CD14-positive monocyte (primary cell): ENCODE measurements around the gene LGR5. TPM values are rescaled to one million over a fixed set of nuclear protein-coding genes. Genes with fewer than 3 reads are reported as not detected.

ENCODE experiments used
- DNase-seq, 3 donors: peaks; one replicate each; pipeline ENCODE4 v3.0.0-alpha.2; 2011 to 2022
- H2AFZ ChIP-seq: 2 replicates; pipeline ENCODE4 v1.6.0; 2012; ENCODE audit warnings: mild to moderate bottlenecking, low read depth, low read length, inconsistent platforms; ENCODE audit not compliant: insufficient read depth, poor library complexity, severe bottlenecking
- H3K27ac ChIP-seq, 2 donors: 1 replicate in 1 of 2; 2 replicates in 1 of 2; pipeline ENCODE4 v1.5.1; 2012 to 2013; ENCODE audit warnings: low read length in 2 of 2, control low read depth in 1 of 2, inconsistent platforms in 1 of 2, low read depth in 1 of 2, mild to moderate bottlenecking in 1 of 2
- H3K27me3 ChIP-seq, 2 donors: one replicate each; pipeline versions ENCODE4 v1.6.0 to v1.6.1; 2011 to 2013; ENCODE audit warnings: low read length in 2 of 2; ENCODE audit not compliant: control insufficient read depth in 2 of 2, insufficient read depth in 2 of 2
- H3K36me3 ChIP-seq, 2 donors: replicated peaks in 1 of 2; 1 replicate in 1 of 2; 2 replicates in 1 of 2; pipeline versions ENCODE4 v1.5.1 to v1.6.1; 2012 to 2013; ENCODE audit warnings: low read length in 2 of 2, control low read depth in 1 of 2, inconsistent platforms in 1 of 2, mild to moderate bottlenecking in 1 of 2; ENCODE audit not compliant: insufficient read depth in 2 of 2, control insufficient read depth in 1 of 2
- H3K4me1 ChIP-seq, 2 donors: 1 replicate in 1 of 2; 2 replicates in 1 of 2; pipeline versions ENCODE4 v1.5.1 to v1.6.1; 2012 to 2013; ENCODE audit warnings: low read length in 2 of 2, control low read depth in 1 of 2, inconsistent platforms in 1 of 2, mild to moderate bottlenecking in 1 of 2, moderate library complexity in 1 of 2; ENCODE audit not compliant: insufficient read depth in 2 of 2, control insufficient read depth in 1 of 2
- H3K4me2 ChIP-seq: replicated peaks from 2 replicates; pipeline ENCODE3; 2012; ENCODE audit warnings: low read length, moderate library complexity, mild to moderate bottlenecking; ENCODE audit not compliant: poor library complexity, severe bottlenecking; ENCODE audit errors: extremely low read depth
- H3K4me3 ChIP-seq, 3 experiments: fragments of 200-600 bp in 1 of 3; sonication (generic) in 1 of 3; replicated peaks in 1 of 3; 1 replicate in 2 of 3; 2 replicates in 1 of 3; pipeline ENCODE4 v1.5.1; 2011 to 2013; ENCODE audit warnings: low read length in 3 of 3, mild to moderate bottlenecking in 3 of 3, control low read depth in 2 of 3, low read depth in 2 of 3, inconsistent platforms in 1 of 3, moderate library complexity in 1 of 3
- H3K79me2 ChIP-seq: 2 replicates; pipeline ENCODE4 v1.6.0; 2012; ENCODE audit warnings: mild to moderate bottlenecking, control low read depth, inconsistent platforms, low read length, moderate library complexity; ENCODE audit not compliant: insufficient read depth
- H3K9ac ChIP-seq: 2 replicates; pipeline ENCODE4 v1.6.0; 2017; ENCODE audit warnings: low read length, mild to moderate bottlenecking; ENCODE audit not compliant: insufficient read depth, poor library complexity, severe bottlenecking
- H3K9me3 ChIP-seq, 2 donors: replicated peaks in 1 of 2; 1 replicate in 1 of 2; 2 replicates in 1 of 2; pipeline versions ENCODE4 v1.5.1 to v1.6.1; 2012 to 2013; ENCODE audit warnings: low read length in 2 of 2, control low read depth in 1 of 2; ENCODE audit not compliant: control insufficient read depth in 1 of 2, insufficient read depth in 1 of 2
- H4K20me1 ChIP-seq: 2 replicates; pipeline ENCODE4 v1.6.0; 2012; ENCODE audit warnings: mild to moderate bottlenecking, low read length, control low read depth, moderate library complexity; ENCODE audit not compliant: insufficient read depth
- H3K27ac Mint-ChIP-seq, 7 donors: one replicate each; pipeline ENCODE4 v1.8.0; 2020; ENCODE audit warnings: mild to moderate bottlenecking in 7 of 7, mixed read lengths in 7 of 7, moderate library complexity in 6 of 7, inconsistent platforms in 2 of 7
- H3K27me3 Mint-ChIP-seq, 3 donors: one replicate each; pipeline ENCODE4 v1.8.0; 2021 to 2022; ENCODE audit warnings: low read depth in 3 of 3, mild to moderate bottlenecking in 3 of 3, mixed read lengths in 3 of 3, moderate library complexity in 3 of 3, inconsistent platforms in 1 of 3
- H3K36me3 Mint-ChIP-seq, 2 donors: one replicate each; pipeline ENCODE4 v1.8.0; 2020; ENCODE audit warnings: mixed read lengths in 2 of 2, inconsistent platforms in 1 of 2, mild to moderate bottlenecking in 1 of 2
- H3K4me1 Mint-ChIP-seq: one replicate; pipeline ENCODE4 v1.8.0; 2020; ENCODE audit warnings: mild to moderate bottlenecking, mixed read lengths
- H3K4me3 Mint-ChIP-seq, 2 donors: one replicate each; pipeline ENCODE4 v1.8.0; 2020; ENCODE audit warnings: mild to moderate bottlenecking in 2 of 2, mixed read lengths in 2 of 2, moderate library complexity in 1 of 2
- H3K9me3 Mint-ChIP-seq, 7 donors: one replicate each; pipeline ENCODE4 v1.8.0; 2020 to 2022; ENCODE audit warnings: mixed read lengths in 7 of 7, mild to moderate bottlenecking in 6 of 7, moderate library complexity in 6 of 7, inconsistent platforms in 2 of 7
- CTCF ChIP-seq: fragments of 200-600 bp; IDR thresholded peaks from one replicate; pipeline ENCODE4 v1.8.0; 2022; ENCODE audit warnings: antibody characterized with exemption, mild to moderate bottlenecking
- WGBS: methylation state at CpG from one replicate; pipeline ENCODE4 v1.1.5; 2013; ENCODE audit warnings: missing lambda C conversion rate; ENCODE audit not compliant: insufficient coverage; 5-methylcytosine and 5-hydroxymethylcytosine counted together
- intact Hi-C, 2 donors: fragments of 100-400 bp; cut with micrococcal nuclease; formaldehyde crosslinking; loops; one replicate each; pipeline versions ENCODE4 v1.15.0 to v1.15.1; 2023
- polyA plus RNA-seq, 3 donors: library from polyadenylated mRNA; depleted of rRNA in 1 of 3; unstranded in 2 of 3; stranded (reverse) in 1 of 3; fragments of 300-500 nt in 2 of 3; fragments of >200 nt in 1 of 3; fragmentation: Illumina TruSeq in 2 of 3; gene quantifications; 1 replicate in 2 of 3; 2 replicates in 1 of 3; pipeline ENCODE4 v1.2.3, GENCODE V29; 2012 to 2021

LGR5 gene
- polyA plus RNA-seq, 3 donors: not detected

DNA sequence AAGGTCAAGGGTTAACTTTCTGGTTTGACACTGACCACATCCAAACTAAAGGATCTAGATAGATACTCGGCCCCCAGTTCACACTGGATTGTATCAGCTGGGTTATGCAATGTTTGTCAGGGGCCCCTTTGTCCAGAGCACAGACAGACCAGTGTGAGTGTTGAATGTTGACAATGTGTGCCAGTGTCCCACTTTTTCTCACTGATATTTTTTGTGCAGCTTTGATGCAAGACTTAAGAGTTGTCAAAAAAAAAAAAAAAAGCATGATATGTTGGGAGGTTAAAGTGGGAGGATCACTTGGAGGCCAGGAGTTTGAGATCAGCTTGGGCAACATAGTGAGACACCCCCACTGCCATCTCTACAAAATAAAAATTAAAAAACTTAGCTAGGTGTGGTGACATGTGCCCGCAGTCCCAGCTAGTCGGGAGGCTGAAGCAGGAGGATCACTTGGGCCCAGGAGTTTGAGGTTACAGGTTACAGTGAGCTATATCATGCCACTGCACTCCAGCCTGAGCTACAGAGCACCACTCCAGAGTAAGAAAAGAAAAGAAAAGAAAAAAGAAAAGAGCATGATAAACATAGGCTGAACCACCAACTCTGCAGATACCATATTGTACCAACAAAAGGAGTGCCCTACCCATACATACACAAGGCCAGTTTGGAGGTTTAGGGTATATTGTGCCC lies 97.5 kb downstream of the LGR5 start:
- no peaks in the 10 kb centered on the region for H3K27me3 ChIP-seq
- no peak overlapping the region for H3K27ac ChIP-seq
- no peak for TF ChIP-seq CTCF
- no peaks in the 10 kb centered on the region for H3K36me3 ChIP-seq
- H4K20me1 ChIP-seq: no peaks in the 10 kb centered on the region
- no peak overlapping the region for H2AFZ ChIP-seq
- H3K4me1 ChIP-seq: no peaks in the 10 kb centered on the region
- no CpG with 5 or more reads among the region's 3 CpGs for WGBS
- no peaks in the 10 kb centered on the region for H3K9me3 ChIP-seq
- Mint-ChIP-seq H3K4me1 (peaks cover 2% of the 10 kb centered on the region), H3K27me3 (no peaks in the 10 kb centered on the region), H3K27ac (no peak overlapping the region), H3K9me3 (no peaks in the 10 kb centered on the region), H3K4me3 (no peak overlapping the region), H3K36me3 (no peaks in the 10 kb centered on the region)
- no peak overlapping the region for H3K4me3 ChIP-seq
- H3K79me2 ChIP-seq: no peaks in the 10 kb centered on the region
- intact Hi-C loops: no loop called here
- H3K9ac ChIP-seq: no peak overlapping the region
- no peak for DNase-seq
- no peak overlapping the region for H3K4me2 ChIP-seq

GRCh38 chr12:71538807-71539206 lies 99.2 kb downstream of the LGR5 start:
- Histone ChIP-seq H3K36me3 (no peaks in the 10 kb centered on the region), H3K9me3 (no peaks in the 10 kb centered on the region), H4K20me1 (no peaks in the 10 kb centered on the region), H3K27ac (no peak overlapping the region), H3K9ac (no peak overlapping the region), H3K4me3 (no peak overlapping the region), H3K27me3 (no peaks in the 10 kb centered on the region), H3K4me2 (no peak overlapping the region), H3K79me2 (no peaks in the 10 kb centered on the region), H2AFZ (no peak overlapping the region), H3K4me1 (no peaks in the 10 kb centered on the region)
- Mint-ChIP-seq H3K4me1 (peaks cover 2% of the 10 kb centered on the region), H3K27me3 (no peaks in the 10 kb centered on the region), H3K9me3 (no peaks in the 10 kb centered on the region), H3K36me3 (no peaks in the 10 kb centered on the region), H3K27ac (no peak overlapping the region), H3K4me3 (no peak overlapping the region)
- intact Hi-C loops: no loop called here
- WGBS: no CpG with 5 or more reads among the region's 3 CpGs
- no peak for TF ChIP-seq CTCF
- DNase-seq: no peak
